A673 (cell line): ENCODE results near the gene CISH. TPM values are rescaled to one million over a fixed set of nuclear protein-coding genes. Genes with fewer than 3 reads are reported as not detected.

ENCODE experiments used
- BruUV-seq: library from RNA; stranded (reverse); fragments of 400-500 nt; replicated peaks from 2 replicates; lab custom pipeline; 2021; lab: Mats Ljungman, UMichigan
- CTCF ChIA-PET: fragments of 300-600 bp; sonication (Branson Sonifier 250); formaldehyde crosslinking; loops from one replicate; lab custom pipeline; 2022; ENCODE audit warnings: antibody characterized with exemption; lab: Charles Lee
- POLR2A ChIA-PET: fragments of 300-600 bp; sonication (Branson Sonifier 250); formaldehyde crosslinking; loops from one replicate; lab custom pipeline; 2022; ENCODE audit warnings: antibody characterized with exemption; ENCODE audit not compliant: low non-redundant PET; lab: Charles Lee
- DNase-seq: peaks from one replicate; pipeline ENCODE4 v3.0.0-alpha.2; 2015; ENCODE audit warnings: low spot score
- H3K27ac ChIP-seq: fragments of 200-600 bp; sonication (generic); 2 replicates; pipeline ENCODE4 v1.5.1; 2016; ENCODE audit warnings: mixed run types, low read depth, mild to moderate bottlenecking, mixed read lengths, antibody characterized with exemption, low read length; ENCODE audit not compliant: poor library complexity, severe bottlenecking
- H3K27me3 ChIP-seq: fragments of 200-600 bp; sonication (generic); replicated peaks from 2 replicates; pipeline ENCODE4 v1.6.1; 2017; ENCODE audit warnings: mixed run types, low read depth, mild to moderate bottlenecking, mixed read lengths, antibody characterized with exemption, low read length; ENCODE audit not compliant: insufficient read depth, poor library complexity
- H3K36me3 ChIP-seq: fragments of 200-600 bp; sonication (generic); 2 replicates; pipeline ENCODE4 v1.6.1; 2016; ENCODE audit warnings: mixed run types, mild to moderate bottlenecking, mixed read lengths, antibody characterized with exemption, low read length; ENCODE audit not compliant: insufficient read depth, poor library complexity, severe bottlenecking
- H3K4me1 ChIP-seq: fragments of 200-600 bp; sonication (generic); 2 replicates; pipeline ENCODE4 v1.6.1; 2017; ENCODE audit warnings: mixed run types, mild to moderate bottlenecking, mixed read lengths, antibody characterized with exemption, low read length; ENCODE audit not compliant: insufficient read depth, poor library complexity, severe bottlenecking
- H3K4me3 ChIP-seq: fragments of 200-600 bp; sonication (generic); 2 replicates; pipeline ENCODE4 v1.5.1; 2016; ENCODE audit warnings: low read depth, mixed run types, mild to moderate bottlenecking, mixed read lengths, low read length; ENCODE audit not compliant: poor library complexity, severe bottlenecking
- H3K9me3 ChIP-seq: fragments of 200-600 bp; sonication (generic); 2 replicates; pipeline ENCODE4 v1.6.1; 2016; ENCODE audit warnings: mixed run types, low read depth, mild to moderate bottlenecking, mixed read lengths, antibody characterized with exemption, low read length; ENCODE audit not compliant: poor library complexity, severe bottlenecking
- CTCF ChIP-seq: fragments of 300-800, 200-600 bp; sonication (generic); conservative IDR thresholded peaks from 2 replicates; pipeline ENCODE4 v1.5.1; 2017; ENCODE audit warnings: low read depth, mild to moderate bottlenecking, antibody characterized with exemption, low read length, moderate library complexity, mixed read lengths
- EZH2 ChIP-seq: fragments of 200-600 bp; sonication (generic); IDR thresholded peaks from 2 replicates; pipeline ENCODE4 v1.6.1; 2017; ENCODE audit warnings: borderline replicate concordance, low read depth, mild to moderate bottlenecking, mixed read lengths, antibody characterized with exemption, low read length; ENCODE audit not compliant: poor library complexity, severe bottlenecking
- intact Hi-C: fragments of 100-400 bp; cut with micrococcal nuclease; formaldehyde crosslinking; loops from one replicate; pipeline ENCODE4 v1.10.0; 2022; ENCODE audit not compliant: unreplicated experiment
- total RNA-seq: library from RNA; stranded (reverse); gene quantifications from 2 replicates; pipeline ENCODE4 v1.2.3, GENCODE V29; 2021

CISH gene
- total RNA-seq, 1 experiment from 2014 or later = 0.86 TPM

- CTCF ChIA-PET = no interaction called here
- intact Hi-C loops = no loop called here
- H3K36me3 ChIP-seq = no peaks in the 10 kb centered on the region
- no peak overlapping the region for H3K4me3 ChIP-seq
- no TSS peak for BruUV-seq
- no peaks in the 10 kb centered on the region for H3K9me3 ChIP-seq
- peaks cover 18% of the 10 kb centered on the region for H3K4me1 ChIP-seq
- POLR2A ChIA-PET = no interaction called here
- no peak overlapping the region for H3K27ac ChIP-seq
- no peak for DNase-seq
- TF ChIP-seq CTCF (no peak), EZH2 (no peak)
- no peaks in the 10 kb centered on the region for H3K27me3 ChIP-seq
Observed at GRCh38 chr3:50599115-50599715, 12.4 kb downstream of the CISH start.

- no peaks in the 10 kb centered on the region for H3K36me3 ChIP-seq
- H3K27ac ChIP-seq = no peak overlapping the region
- intact Hi-C loops = no loop called here
- H3K4me1 ChIP-seq = no peaks in the 10 kb centered on the region
- DNase-seq = no peak
- no peak overlapping the region for H3K4me3 ChIP-seq
- no TSS peak for BruUV-seq
- ChIA-PET POLR2A (no interaction called here), CTCF (no interaction called here)
- no peaks in the 10 kb centered on the region for H3K9me3 ChIP-seq
- TF ChIP-seq CTCF (no peak), EZH2 (no peak)
- no peaks in the 10 kb centered on the region for H3K27me3 ChIP-seq
Observed at GRCh38 chr3:50594253-50594785, 17.3 kb downstream of the CISH start.

DNA sequence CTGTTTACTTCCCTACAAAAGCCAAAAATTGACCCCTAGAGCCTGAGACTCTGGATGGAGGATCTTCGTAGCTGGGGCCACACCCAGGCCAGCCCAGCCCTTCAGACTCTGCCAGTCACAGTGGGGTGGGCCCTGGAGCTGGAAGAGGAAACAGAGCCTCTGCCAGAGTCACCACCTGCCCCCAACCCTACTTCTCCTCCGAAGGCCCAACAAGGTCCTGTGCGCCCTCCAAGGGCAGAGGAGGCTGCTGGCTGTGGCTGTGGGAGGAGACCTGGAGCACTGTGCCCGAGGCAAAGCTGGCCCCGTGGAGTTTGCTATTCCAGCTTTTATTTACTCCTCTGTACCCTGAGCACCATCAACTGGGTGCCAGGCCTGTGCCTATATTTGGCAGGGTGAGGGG, 19.0 kb downstream of the CISH start:
- Histone ChIP-seq H3K4me1 (no peaks in the 10 kb centered on the region), H3K4me3 (no peak overlapping the region), H3K9me3 (no peaks in the 10 kb centered on the region), H3K27me3 (no peaks in the 10 kb centered on the region), H3K36me3 (no peaks in the 10 kb centered on the region), H3K27ac (no peak overlapping the region)
- no TSS peak for BruUV-seq
- CTCF ChIA-PET = no interaction called here
- intact Hi-C loops = no loop called here
- TF ChIP-seq EZH2 = no peak
- TF ChIP-seq CTCF = no peak
- no peak for DNase-seq
- POLR2A ChIA-PET = no interaction called here
